MM.1S (cell line): Measurements from ENCODE around the gene GYG2.
"Not testable (repeated sequence)": the region's sequence is repeated elsewhere in the genome, so short reads cannot be mapped to it uniquely, and the experiment has no call there.

Experiments
- DNase-seq: peaks from one replicate; pipeline ENCODE4 v3.0.0-alpha.2; 2015
- H2AFZ ChIP-seq: fragments of 300-600 bp; sonication (generic); 2 replicates; pipeline ENCODE4 v1.6.0; 2016; ENCODE audit warnings: antibody characterized with exemption, low read length
- H3F3A ChIP-seq: fragments of 300-600 bp; sonication (generic); 2 replicates; pipeline ENCODE4 v1.6.1; 2016; ENCODE audit warnings: mild to moderate bottlenecking, antibody characterized with exemption, low read length, moderate library complexity, mixed read lengths; ENCODE audit not compliant: insufficient read depth
- H3K27ac ChIP-seq: fragments of 300-600 bp; sonication (generic); 2 replicates; pipeline ENCODE4 v1.5.1; 2016; ENCODE audit warnings: mild to moderate bottlenecking, low read length
- H3K27me3 ChIP-seq: fragments of 300-600 bp; sonication (generic); replicated peaks from 2 replicates; pipeline ENCODE4 v1.6.0; 2016; ENCODE audit warnings: low read length; ENCODE audit not compliant: insufficient read depth
- H3K36me3 ChIP-seq: fragments of 300-600 bp; sonication (generic); replicated peaks from 2 replicates; pipeline ENCODE4 v1.6.1; 2016; ENCODE audit warnings: mild to moderate bottlenecking, low read length, mixed read lengths; ENCODE audit not compliant: insufficient read depth
- H3K4me1 ChIP-seq: fragments of 300-600 bp; sonication (generic); 2 replicates; pipeline ENCODE4 v1.6.1; 2016; ENCODE audit warnings: low read length, mixed read lengths
- H3K4me2 ChIP-seq: fragments of 300-600 bp; sonication (generic); 2 replicates; pipeline ENCODE4 v1.6.0; 2016; ENCODE audit warnings: low read depth, low read length
- H3K4me3 ChIP-seq: fragments of 300-600 bp; sonication (generic); 2 replicates; pipeline ENCODE4 v1.5.1; 2016; ENCODE audit warnings: low read length, mixed read lengths
- H3K79me2 ChIP-seq: fragments of 300-600 bp; sonication (generic); 2 replicates; pipeline ENCODE4 v1.6.1; 2016; ENCODE audit warnings: mixed run types, low read length, mixed read lengths
- H3K9ac ChIP-seq: fragments of 300-600 bp; sonication (generic); 2 replicates; pipeline ENCODE4 v1.6.1; 2016; ENCODE audit warnings: low read length, mixed read lengths
- H3K9me2 ChIP-seq: fragments of 300-600 bp; sonication (generic); replicated peaks from 2 replicates; pipeline ENCODE4 v1.6.1; 2016; ENCODE audit warnings: mild to moderate bottlenecking, low read length, mixed read lengths; ENCODE audit not compliant: insufficient read depth
- H3K9me3 ChIP-seq: fragments of 300-600 bp; sonication (generic); replicated peaks from 2 replicates; pipeline ENCODE4 v1.6.1; 2016; ENCODE audit warnings: mild to moderate bottlenecking, low read length, mixed read lengths; ENCODE audit not compliant: insufficient read depth
- H4K20me1 ChIP-seq: fragments of 300-600 bp; sonication (generic); 2 replicates; pipeline ENCODE4 v1.6.1; 2016; ENCODE audit warnings: mild to moderate bottlenecking, low read length, moderate library complexity, mixed read lengths; ENCODE audit not compliant: insufficient read depth
- CTCF ChIP-seq: fragments of 300-600 bp; sonication (generic); IDR thresholded peaks from 2 replicates; pipeline ENCODE4 v1.5.1; 2016; ENCODE audit warnings: antibody characterized with exemption, low read length, mixed read lengths
- EZH2 ChIP-seq: fragments of 300-600 bp; sonication (generic); optimal IDR thresholded peaks from 2 replicates; pipeline ENCODE3; 2017; ENCODE audit warnings: low read depth, mild to moderate bottlenecking, antibody characterized with exemption, low read length, mixed read lengths
- EZH2phosphoT487 ChIP-seq: fragments of 300-600 bp; sonication (generic); IDR thresholded peaks from 2 replicates; pipeline ENCODE4 v1.6.1; 2018; ENCODE audit warnings: antibody characterized with exemption, low read length

The GYG2 gene

DNA sequence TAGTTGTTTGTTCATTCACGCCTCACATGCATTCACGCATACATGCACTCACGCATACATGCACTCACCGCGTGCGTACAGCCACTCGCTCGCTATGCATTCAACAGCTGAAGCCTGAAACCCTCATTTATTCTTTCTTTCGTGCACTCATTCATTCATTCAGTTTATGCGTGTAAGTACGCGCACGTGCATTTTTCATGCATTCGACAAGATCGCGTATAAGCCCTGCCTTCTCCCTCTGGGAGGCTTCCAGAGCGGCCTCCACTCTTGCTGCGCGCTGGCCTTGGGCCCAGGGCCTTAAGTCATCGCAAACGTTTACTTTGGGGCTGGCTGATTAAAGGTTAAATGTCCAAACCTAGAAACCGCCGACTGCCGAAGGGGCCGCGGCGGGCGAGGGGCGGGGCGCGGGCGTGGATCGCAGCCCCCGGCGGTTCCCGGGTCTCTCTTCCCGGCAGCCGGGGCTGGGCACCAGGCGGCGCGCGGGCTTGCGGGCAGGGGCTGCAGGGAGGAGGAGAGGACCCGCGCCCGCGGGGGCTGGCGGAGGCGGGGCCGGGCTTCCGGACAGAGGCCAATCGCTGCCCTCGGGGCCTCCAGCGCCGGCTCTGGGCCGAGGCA is at the start of gene GYG2:
GYG2 (plus strand) TSS at position 587 of the 615 bp plus-strand sequence. CDS start 1,259 bp downstream, outside the sequence.
- TF ChIP-seq EZH2, result no peak
- TF ChIP-seq EZH2phosphoT487, result no peak
- TF ChIP-seq CTCF, result no peak
- Histone ChIP-seq H3K9ac (no peak within 1 kb of the TSS), H3K4me2 (no peak within 1 kb of the TSS), H3K79me2 (no peaks in the 10 kb centered on the region), H3K4me3 (no peak within 1 kb of the TSS), H3K4me1 (no peaks in the 10 kb centered on the region), H3K27ac (no peak within 1 kb of the TSS), H3K36me3 (no peaks in the 10 kb centered on the region), H3F3A (no peaks in the 10 kb centered on the region), H2AFZ (no peak within 1 kb of the TSS), H3K9me2 (no peaks in the 10 kb centered on the region), H4K20me1 (no peaks in the 10 kb centered on the region), H3K27me3 (no peaks in the 10 kb centered on the region), H3K9me3 (no peaks in the 10 kb centered on the region)
- no peak for DNase-seq

DNA sequence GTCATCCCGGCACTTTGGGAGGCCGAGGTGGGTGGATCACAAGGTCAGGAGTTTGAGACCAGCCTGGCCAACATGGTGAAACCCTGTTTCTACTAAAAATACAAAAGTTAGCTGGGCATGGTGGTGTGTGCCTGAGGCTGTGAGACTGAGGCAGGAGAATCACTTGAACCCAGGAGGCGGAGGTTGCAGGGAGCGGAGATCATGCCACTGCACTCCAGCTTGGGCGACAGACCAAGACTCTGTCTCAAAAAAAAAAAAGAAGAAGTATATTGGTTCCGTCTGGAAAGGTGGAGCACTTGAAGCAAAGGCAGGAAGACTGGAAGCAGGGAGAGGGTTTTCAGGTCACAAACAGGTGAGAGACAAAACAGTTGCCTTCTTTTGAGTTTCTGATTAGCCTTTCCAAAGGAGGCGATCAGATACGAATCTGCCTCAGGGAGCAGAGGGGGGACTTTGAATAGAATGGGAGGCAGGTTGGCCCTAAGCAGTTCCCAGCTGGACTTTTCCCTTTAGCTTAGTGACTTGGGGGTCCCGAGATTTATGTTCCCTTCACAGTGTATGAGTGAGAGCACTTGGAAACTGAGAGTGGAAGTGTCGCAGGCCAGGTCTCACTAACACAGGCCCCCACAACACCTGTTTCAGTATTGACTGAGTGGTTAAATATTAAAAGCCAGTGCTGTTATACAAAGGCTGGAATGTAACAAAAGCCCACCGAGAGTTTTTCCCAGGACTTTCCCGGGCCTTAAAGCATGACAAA is 48.1 kb upstream of the GYG2 start:
- H3K79me2 ChIP-seq, H3K36me3 ChIP-seq, H3K4me1 ChIP-seq, H3K4me2 ChIP-seq, DNase-seq, H3K9ac ChIP-seq, H3K9me3 ChIP-seq, H4K20me1 ChIP-seq, H3F3A ChIP-seq, H3K9me2 ChIP-seq, H3K27me3 ChIP-seq, H2AFZ ChIP-seq, H3K27ac ChIP-seq, H3K4me3 ChIP-seq: not testable (repeated sequence)

GRCh38 chrX:2781226-2781571 is 47.5 kb upstream of the GYG2 start:
- Histone ChIP-seq H2AFZ (no peak overlapping the region), H3F3A (no peaks in the 10 kb centered on the region), H4K20me1 (no peaks in the 10 kb centered on the region), H3K9ac (no peak overlapping the region), H3K9me2 (no peaks in the 10 kb centered on the region), H3K4me2 (no peak overlapping the region), H3K4me1 (no peaks in the 10 kb centered on the region), H3K27me3 (no peaks in the 10 kb centered on the region), H3K36me3 (no peaks in the 10 kb centered on the region), H3K79me2 (no peaks in the 10 kb centered on the region), H3K9me3 (no peaks in the 10 kb centered on the region), H3K4me3 (no peak overlapping the region), H3K27ac (no peak overlapping the region)
- TF ChIP-seq EZH2 (no peak), EZH2phosphoT487 (no peak), CTCF (no peak)
- no peak for DNase-seq

GRCh38 chrX:2781698-2782097 is 47.0 kb upstream of the GYG2 start:
- no peak overlapping the region for H2AFZ ChIP-seq

More at GRCh38 chrX:2781698-2782097, 47.0 kb upstream of the GYG2 start:
- TF ChIP-seq EZH2 (no peak), CTCF (no peak), EZH2phosphoT487 (no peak)
- no peaks in the 10 kb centered on the region for H3K9me2 ChIP-seq
- no peaks in the 10 kb centered on the region for H3K4me1 ChIP-seq
- no peak overlapping the region for H3K4me2 ChIP-seq
- no peak overlapping the region for H3K9ac ChIP-seq
- DNase-seq, result peak; percentile 17
- H3K27ac ChIP-seq, result peak overlapping the region; percentile 6; the same call in 1 of the 2 replicates
- H3F3A ChIP-seq, result no peaks in the 10 kb centered on the region
- no peaks in the 10 kb centered on the region for H3K27me3 ChIP-seq
- H3K9me3 ChIP-seq, result no peaks in the 10 kb centered on the region
- H3K36me3 ChIP-seq, result no peaks in the 10 kb centered on the region
- no peaks in the 10 kb centered on the region for H3K79me2 ChIP-seq
- no peak overlapping the region for H3K4me3 ChIP-seq
- H4K20me1 ChIP-seq, result no peaks in the 10 kb centered on the region
